Measurements from ENCODE around the gene VAV1.
"Not testable (repeated sequence)": the region's sequence is repeated elsewhere in the genome, so short reads cannot be mapped to it uniquely, and the experiment has no call there.

The VAV1 gene

GRCh38 chr19:6868351-6868750, 95.8 kb downstream of the VAV1 start:
- H3K36me3 ChIP-seq (ENCODE audit: insufficient read depth, low read length), result no peaks in the 10 kb centered on the region
- H3K9me3 ChIP-seq (ENCODE audit: low read length), result no peaks in the 10 kb centered on the region
- H3K27ac ChIP-seq (ENCODE audit: low read depth, low read length), result no peak overlapping the region
- H3K4me3 ChIP-seq (ENCODE audit: low read depth in 1 of 2, low read length in 2 of 2), result no peak overlapping the region
- no peaks in the 10 kb centered on the region for H3K4me1 ChIP-seq (ENCODE audit: insufficient read depth, low read length)
- H3K9ac ChIP-seq (ENCODE audit: low read length), result no peak overlapping the region
- no peaks in the 10 kb centered on the region for H3K27me3 ChIP-seq (ENCODE audit: control insufficient read depth in 1 of 2, insufficient read depth in 2 of 2, low read length in 2 of 2)

- H3K4me1 ChIP-seq (ENCODE audit: insufficient read depth, low read length); H3K4me3 ChIP-seq (ENCODE audit: low read depth in 1 of 2, low read length in 2 of 2); H3K27ac ChIP-seq (ENCODE audit: low read depth, low read length); H3K9ac ChIP-seq (ENCODE audit: low read length); H3K9me3 ChIP-seq (ENCODE audit: low read length); H3K27me3 ChIP-seq (ENCODE audit: control insufficient read depth in 1 of 2, insufficient read depth in 2 of 2, low read length in 2 of 2); H3K36me3 ChIP-seq (ENCODE audit: insufficient read depth, low read length): not testable (repeated sequence)
Observed at GRCh38 chr19:6869151-6869882, 96.8 kb downstream of the VAV1 start.

GRCh38 chr19:6873708-6874431, 101.4 kb downstream of the VAV1 start:
- Histone ChIP-seq H3K4me1 (ENCODE audit: insufficient read depth, low read length) (no peaks in the 10 kb centered on the region), H3K27ac (ENCODE audit: low read depth, low read length) (no peak overlapping the region)

GRCh38 chr19:6875218-6875617, 102.7 kb downstream of the VAV1 start:
- no peaks in the 10 kb centered on the region for H3K9me3 ChIP-seq (ENCODE audit: low read length)

More at GRCh38 chr19:6873708-6874431, 101.4 kb downstream of the VAV1 start:
- Histone ChIP-seq H3K36me3 (ENCODE audit: insufficient read depth, low read length) (no peaks in the 10 kb centered on the region), H3K9ac (ENCODE audit: low read length) (no peak overlapping the region), H3K4me3 (ENCODE audit: low read depth in 1 of 2, low read length in 2 of 2) (no peak overlapping the region), H3K9me3 (ENCODE audit: low read length) (no peaks in the 10 kb centered on the region), H3K27me3 (ENCODE audit: control insufficient read depth in 1 of 2, insufficient read depth in 2 of 2, low read length in 2 of 2) (no peaks in the 10 kb centered on the region)

GRCh38 chr19:6876748-6877147, 104.2 kb downstream of the VAV1 start:
- H3K36me3 ChIP-seq (ENCODE audit: insufficient read depth, low read length), result no peaks in the 10 kb centered on the region
- no peak overlapping the region for H3K9ac ChIP-seq (ENCODE audit: low read length)
- H3K9me3 ChIP-seq (ENCODE audit: low read length), result no peaks in the 10 kb centered on the region
- no peak overlapping the region for H3K27ac ChIP-seq (ENCODE audit: low read depth, low read length)
- H3K4me1 ChIP-seq (ENCODE audit: insufficient read depth, low read length), result no peaks in the 10 kb centered on the region
- no peak overlapping the region for H3K4me3 ChIP-seq (ENCODE audit: low read depth in 1 of 2, low read length in 2 of 2)
- H3K27me3 ChIP-seq (ENCODE audit: control insufficient read depth in 1 of 2, insufficient read depth in 2 of 2, low read length in 2 of 2), result peaks cover 0 to 5% of the 10 kb centered on the region in 2 donors

More at GRCh38 chr19:6875218-6875617, 102.7 kb downstream of the VAV1 start:
- Histone ChIP-seq H3K4me3 (ENCODE audit: low read depth in 1 of 2, low read length in 2 of 2) (no peak overlapping the region), H3K9ac (ENCODE audit: low read length) (no peak overlapping the region), H3K27me3 (ENCODE audit: control insufficient read depth in 1 of 2, insufficient read depth in 2 of 2, low read length in 2 of 2) (peaks cover 0 to 5% of the 10 kb centered on the region in 2 donors), H3K36me3 (ENCODE audit: insufficient read depth, low read length) (no peaks in the 10 kb centered on the region), H3K4me1 (ENCODE audit: insufficient read depth, low read length) (no peaks in the 10 kb centered on the region), H3K27ac (ENCODE audit: low read depth, low read length) (no peak overlapping the region)

- Histone ChIP-seq H3K9me3 (ENCODE audit: low read length) (no peaks in the 10 kb centered on the region), H3K4me1 (ENCODE audit: insufficient read depth, low read length) (no peaks in the 10 kb centered on the region), H3K4me3 (ENCODE audit: low read depth in 1 of 2, low read length in 2 of 2) (no peak overlapping the region), H3K36me3 (ENCODE audit: insufficient read depth, low read length) (no peaks in the 10 kb centered on the region), H3K9ac (ENCODE audit: low read length) (no peak overlapping the region), H3K27me3 (ENCODE audit: control insufficient read depth in 1 of 2, insufficient read depth in 2 of 2, low read length in 2 of 2) (peaks cover 0 to 5% of the 10 kb centered on the region in 2 donors), H3K27ac (ENCODE audit: low read depth, low read length) (no peak overlapping the region)
Observed at GRCh38 chr19:6877766-6878165, 105.3 kb downstream of the VAV1 start.

- Histone ChIP-seq H3K9ac (ENCODE audit: low read length) (no peak overlapping the region), H3K27me3 (ENCODE audit: control insufficient read depth in 1 of 2, insufficient read depth in 2 of 2, low read length in 2 of 2) (no peaks in the 10 kb centered on the region), H3K9me3 (ENCODE audit: low read length) (no peaks in the 10 kb centered on the region), H3K27ac (ENCODE audit: low read depth, low read length) (no peak overlapping the region), H3K36me3 (ENCODE audit: insufficient read depth, low read length) (no peaks in the 10 kb centered on the region), H3K4me1 (ENCODE audit: insufficient read depth, low read length) (no peaks in the 10 kb centered on the region), H3K4me3 (ENCODE audit: low read depth in 1 of 2, low read length in 2 of 2) (no peak overlapping the region)
Observed at GRCh38 chr19:6886277-6886897, 113.9 kb downstream of the VAV1 start.

- H3K4me3 ChIP-seq (ENCODE audit: low read depth in 1 of 2, low read length in 2 of 2), result no peak within 1 kb of the TSS
- H3K9ac ChIP-seq (ENCODE audit: low read length), result no peak within 1 kb of the TSS
- no peak within 1 kb of the TSS for H3K27ac ChIP-seq (ENCODE audit: low read depth, low read length)
- no peaks in the 10 kb centered on the region for H3K4me1 ChIP-seq (ENCODE audit: insufficient read depth, low read length)
- no peaks in the 10 kb centered on the region for H3K36me3 ChIP-seq (ENCODE audit: insufficient read depth, low read length)
- no peaks in the 10 kb centered on the region for H3K9me3 ChIP-seq (ENCODE audit: low read length)
- no peaks in the 10 kb centered on the region for H3K27me3 ChIP-seq (ENCODE audit: control insufficient read depth in 1 of 2, insufficient read depth in 2 of 2, low read length in 2 of 2)
Observed at GRCh38 chr19:6887316-6887715, 114.8 kb downstream of the VAV1 start, which contains the start of gene ADGRE1. TSS of gene ADGRE1 (plus strand) at chr19:6887579. CDS start at chr19:6887609, 30 bp downstream.

GRCh38 chr19:6888967-6889366, 116.5 kb downstream of the VAV1 start:
- no peaks in the 10 kb centered on the region for H3K27me3 ChIP-seq (ENCODE audit: control insufficient read depth in 1 of 2, insufficient read depth in 2 of 2, low read length in 2 of 2)
- H3K4me3 ChIP-seq (ENCODE audit: low read depth in 1 of 2, low read length in 2 of 2), result no peak overlapping the region
- H3K36me3 ChIP-seq (ENCODE audit: insufficient read depth, low read length), result no peaks in the 10 kb centered on the region
- no peaks in the 10 kb centered on the region for H3K9me3 ChIP-seq (ENCODE audit: low read length)
- no peak overlapping the region for H3K27ac ChIP-seq (ENCODE audit: low read depth, low read length)
- no peaks in the 10 kb centered on the region for H3K4me1 ChIP-seq (ENCODE audit: insufficient read depth, low read length)
- H3K9ac ChIP-seq (ENCODE audit: low read length), result no peak overlapping the region

GRCh38 chr19:6890401-6890913, 117.9 kb downstream of the VAV1 start:
- no peak overlapping the region for H3K4me3 ChIP-seq (ENCODE audit: low read depth in 1 of 2, low read length in 2 of 2)
- H3K27ac ChIP-seq (ENCODE audit: low read depth, low read length), result no peak overlapping the region
- no peaks in the 10 kb centered on the region for H3K9me3 ChIP-seq (ENCODE audit: low read length)
- H3K27me3 ChIP-seq (ENCODE audit: control insufficient read depth in 1 of 2, insufficient read depth in 2 of 2, low read length in 2 of 2), result no peaks in the 10 kb centered on the region
- H3K4me1 ChIP-seq (ENCODE audit: insufficient read depth, low read length), result no peaks in the 10 kb centered on the region
- H3K9ac ChIP-seq (ENCODE audit: low read length), result no peak overlapping the region
- no peaks in the 10 kb centered on the region for H3K36me3 ChIP-seq (ENCODE audit: insufficient read depth, low read length)

- H3K27ac ChIP-seq (ENCODE audit: low read depth, low read length), result no peak overlapping the region
- no peaks in the 10 kb centered on the region for H3K36me3 ChIP-seq (ENCODE audit: insufficient read depth, low read length)
- no peak overlapping the region for H3K9ac ChIP-seq (ENCODE audit: low read length)
- no peaks in the 10 kb centered on the region for H3K9me3 ChIP-seq (ENCODE audit: low read length)
- no peaks in the 10 kb centered on the region for H3K27me3 ChIP-seq (ENCODE audit: control insufficient read depth in 1 of 2, insufficient read depth in 2 of 2, low read length in 2 of 2)
- H3K4me1 ChIP-seq (ENCODE audit: insufficient read depth, low read length), result no peaks in the 10 kb centered on the region
- H3K4me3 ChIP-seq (ENCODE audit: low read depth in 1 of 2, low read length in 2 of 2), result no peak overlapping the region
Observed at GRCh38 chr19:6890938-6891337, 118.4 kb downstream of the VAV1 start.
